ENCODE results near the gene UQCRC1.

DNA sequence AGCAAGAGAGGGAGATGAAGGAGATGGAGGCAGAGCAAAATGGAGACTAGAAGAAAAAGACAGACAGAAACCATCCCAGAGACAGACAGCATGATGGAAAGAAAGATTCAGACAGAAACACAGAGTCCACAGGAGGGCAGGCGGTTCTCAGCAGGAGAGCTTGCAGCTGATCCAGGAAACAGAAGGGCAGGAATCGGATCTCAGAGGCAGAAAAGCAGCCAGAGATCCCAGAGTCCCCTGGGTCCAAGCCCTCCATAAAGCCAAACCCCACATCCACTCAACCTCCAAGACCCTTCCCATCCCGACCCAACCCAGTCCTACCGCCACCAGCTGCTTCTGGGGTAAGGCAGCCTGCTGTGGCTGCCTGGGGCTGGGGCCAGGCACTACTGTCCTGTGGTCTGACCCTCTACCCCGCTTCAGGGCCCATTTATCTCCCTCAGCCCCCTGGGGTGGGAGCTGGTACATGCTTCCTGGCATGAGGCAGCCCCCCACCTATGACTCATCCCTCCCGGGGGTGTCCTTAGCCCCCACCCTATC is 46.0 kb downstream of the UQCRC1 start, which contains the start of gene UCN2:
- no peak for TF ChIP-seq EZH2phosphoT487 (IDR thresholded peaks at IDR 0.05; ENCODE audit: borderline replicate concordance, low read length)
- TF ChIP-seq, protein P1, sequence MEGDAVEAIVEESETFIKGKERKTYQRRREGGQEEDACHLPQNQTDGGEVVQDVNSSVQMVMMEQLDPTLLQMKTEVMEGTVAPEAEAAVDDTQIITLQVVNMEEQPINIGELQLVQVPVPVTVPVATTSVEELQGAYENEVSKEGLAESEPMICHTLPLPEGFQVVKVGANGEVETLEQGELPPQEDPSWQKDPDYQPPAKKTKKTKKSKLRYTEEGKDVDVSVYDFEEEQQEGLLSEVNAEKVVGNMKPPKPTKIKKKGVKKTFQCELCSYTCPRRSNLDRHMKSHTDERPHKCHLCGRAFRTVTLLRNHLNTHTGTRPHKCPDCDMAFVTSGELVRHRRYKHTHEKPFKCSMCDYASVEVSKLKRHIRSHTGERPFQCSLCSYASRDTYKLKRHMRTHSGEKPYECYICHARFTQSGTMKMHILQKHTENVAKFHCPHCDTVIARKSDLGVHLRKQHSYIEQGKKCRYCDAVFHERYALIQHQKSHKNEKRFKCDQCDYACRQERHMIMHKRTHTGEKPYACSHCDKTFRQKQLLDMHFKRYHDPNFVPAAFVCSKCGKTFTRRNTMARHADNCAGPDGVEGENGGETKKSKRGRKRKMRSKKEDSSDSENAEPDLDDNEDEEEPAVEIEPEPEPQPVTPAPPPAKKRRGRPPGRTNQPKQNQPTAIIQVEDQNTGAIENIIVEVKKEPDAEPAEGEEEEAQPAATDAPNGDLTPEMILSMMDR (conservative IDR thresholded peaks at IDR 0.05; ENCODE audit: low read depth, low read length), result no peak
- TF ChIP-seq EZH2 (IDR thresholded peaks at IDR 0.05; ENCODE audit: low read length, unreplicated experiment), result no peak
